ENCODE data around the gene DDX6.

Gene DDX6

GRCh38 chr11:118703563-118704106 lies 87.3 kb downstream of the DDX6 start:
- DNase-seq (ENCODE audit: low spot score), result no peak

GRCh38 chr11:118699506-118700220 lies 91.3 kb downstream of the DDX6 start:
- no peak for DNase-seq (ENCODE audit: low spot score)

Data from SW480 (cell line).